ENCODE results near the gene PRKD1.
"Not testable (repeated sequence)": the region's sequence is repeated elsewhere in the genome, so short reads cannot be mapped to it uniquely, and the experiment has no call there.

Gene PRKD1

DNA sequence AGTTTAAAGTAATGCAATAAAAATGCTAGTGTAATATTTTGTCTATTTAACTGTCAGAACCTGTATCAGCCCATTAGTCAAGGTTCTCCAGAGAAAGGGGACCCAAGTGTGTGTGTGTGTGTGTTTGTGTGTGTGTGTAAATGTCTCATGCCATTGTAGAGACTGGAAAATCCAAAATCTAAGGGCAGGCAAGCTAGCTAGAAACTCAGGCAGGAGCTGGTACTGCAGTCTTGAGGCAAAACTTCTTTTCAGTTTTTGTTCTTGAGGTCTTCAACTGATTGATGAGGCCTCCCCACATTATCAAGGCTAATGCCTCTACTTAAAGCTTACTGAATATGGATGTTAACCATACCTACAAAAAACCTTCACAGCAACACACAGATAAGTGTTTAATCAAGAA is 126.7 kb downstream of the PRKD1 start:
- DNase-seq (ENCODE audit: low read depth in 1 of 2, low spot score in 1 of 2): no peak

DNA sequence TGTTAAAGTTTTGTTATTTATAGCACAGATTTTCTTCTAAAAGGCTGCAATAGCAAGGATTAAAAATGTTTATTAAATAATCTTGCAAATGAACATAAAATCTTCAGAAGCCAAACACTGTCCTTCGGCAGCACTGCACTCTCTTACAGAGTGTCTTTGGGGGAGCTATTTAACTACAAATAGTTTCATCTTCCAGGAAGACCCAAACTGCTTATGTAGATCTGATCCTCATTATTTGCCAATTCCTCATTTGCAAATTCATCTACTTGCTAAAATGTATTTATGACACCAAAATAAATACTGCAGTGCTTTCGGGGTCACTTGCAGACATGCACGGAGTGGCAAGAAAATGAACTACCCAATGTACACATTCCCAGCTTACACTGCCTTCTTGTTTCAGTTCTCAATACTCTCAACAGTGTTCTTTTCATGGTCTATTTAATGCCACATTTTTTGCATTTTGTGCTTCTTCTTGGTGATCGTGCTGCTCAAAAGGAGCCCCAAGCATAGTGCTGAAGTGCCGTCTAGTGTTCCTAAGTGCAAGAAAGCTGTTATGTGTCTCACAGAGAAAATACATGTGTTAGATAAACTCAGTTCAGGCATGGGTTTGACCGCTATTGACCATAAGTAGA is 128.1 kb downstream of the PRKD1 start:
- DNase-seq (ENCODE audit: low read depth in 1 of 2, low spot score in 1 of 2): no peak

DNA sequence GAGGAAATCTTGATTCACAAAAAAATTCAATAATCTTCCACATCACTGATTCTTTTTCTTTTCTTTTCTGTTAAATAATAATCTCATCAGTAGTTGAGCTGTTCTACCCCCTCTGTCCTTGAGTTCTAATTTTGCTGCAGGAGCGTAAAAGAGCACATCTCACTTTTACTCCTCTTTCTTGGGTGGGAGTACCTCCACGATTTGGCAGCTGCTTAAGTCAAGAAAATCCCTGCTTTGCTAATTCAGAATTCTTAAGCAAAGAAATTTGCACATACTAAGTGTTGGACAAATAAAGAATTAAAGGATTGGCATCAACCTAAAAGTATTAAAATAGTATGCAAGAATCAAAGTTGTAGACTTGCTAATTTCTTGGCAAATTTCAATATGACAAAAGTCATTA is 128.8 kb downstream of the PRKD1 start:
- DNase-seq (ENCODE audit: low read depth in 1 of 2, low spot score in 1 of 2): no peak

DNA sequence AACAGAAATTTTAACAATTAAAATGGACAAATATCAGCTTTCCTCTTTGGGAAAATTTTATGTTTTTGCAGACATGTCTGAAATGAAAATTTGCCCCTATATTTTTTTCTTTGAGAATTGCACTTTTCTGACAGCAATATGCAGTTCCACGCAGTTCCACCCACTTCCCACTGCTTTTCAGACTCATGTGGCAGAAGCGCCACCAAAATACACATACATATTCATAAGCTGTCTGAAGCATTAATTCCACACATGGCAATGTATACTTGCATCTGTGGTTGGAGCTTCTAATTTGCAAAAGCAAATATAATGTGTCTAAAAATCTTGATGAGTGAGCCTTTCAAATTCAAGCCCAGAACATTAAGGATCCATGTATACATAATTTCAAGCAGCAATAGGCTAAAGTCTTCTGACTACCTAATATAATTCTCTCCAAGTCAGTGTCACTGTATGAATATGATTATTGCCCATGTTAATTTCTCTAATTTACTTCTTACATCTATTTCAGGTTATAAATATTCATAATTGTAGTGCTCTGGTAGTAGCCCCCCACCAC is 129.5 kb downstream of the PRKD1 start:
- no peak for DNase-seq (ENCODE audit: low read depth in 1 of 2, low spot score in 1 of 2)

DNA sequence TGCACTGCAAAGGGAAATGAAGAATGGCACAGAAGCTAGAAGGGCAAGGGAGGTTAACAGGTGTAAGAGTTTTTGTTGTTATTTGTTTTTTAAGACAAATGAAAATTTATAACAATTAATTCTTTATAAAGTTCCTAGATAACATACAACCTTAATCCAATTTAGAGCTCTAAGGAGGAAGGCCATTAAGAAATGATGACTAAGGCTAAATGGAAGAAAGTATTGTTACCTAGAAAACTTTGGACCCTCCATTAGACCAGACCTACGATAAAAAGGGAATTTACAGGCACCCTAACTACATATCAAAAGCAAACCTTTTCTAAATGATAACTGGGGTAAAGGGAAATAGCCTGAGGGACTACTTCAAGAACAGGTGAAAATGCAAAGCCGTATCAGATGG is 130.8 kb downstream of the PRKD1 start:
- DNase-seq (ENCODE audit: low read depth in 1 of 2, low spot score in 1 of 2): no peak

DNA sequence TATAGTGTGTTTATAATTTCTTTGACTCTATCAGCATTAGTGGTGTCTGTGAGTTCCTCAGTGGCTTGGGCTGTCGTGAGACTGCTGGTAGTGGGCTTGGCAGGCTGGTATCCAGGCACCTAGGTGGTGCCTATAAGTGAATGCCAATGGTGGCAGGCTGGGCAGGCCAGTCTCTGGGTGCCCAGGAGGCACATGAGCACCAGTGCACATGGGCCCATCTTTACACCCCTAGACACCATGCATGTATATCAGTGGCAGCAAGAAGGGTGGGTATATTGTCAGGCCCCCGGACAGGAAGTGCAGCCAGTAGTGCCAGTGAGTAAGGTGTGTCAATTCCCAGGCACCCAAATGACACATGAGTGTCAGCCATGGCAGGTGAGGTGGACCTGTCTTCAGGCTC is 138.2 kb downstream of the PRKD1 start:
- no peak for DNase-seq (ENCODE audit: low read depth in 1 of 2, low spot score in 1 of 2)

DNA sequence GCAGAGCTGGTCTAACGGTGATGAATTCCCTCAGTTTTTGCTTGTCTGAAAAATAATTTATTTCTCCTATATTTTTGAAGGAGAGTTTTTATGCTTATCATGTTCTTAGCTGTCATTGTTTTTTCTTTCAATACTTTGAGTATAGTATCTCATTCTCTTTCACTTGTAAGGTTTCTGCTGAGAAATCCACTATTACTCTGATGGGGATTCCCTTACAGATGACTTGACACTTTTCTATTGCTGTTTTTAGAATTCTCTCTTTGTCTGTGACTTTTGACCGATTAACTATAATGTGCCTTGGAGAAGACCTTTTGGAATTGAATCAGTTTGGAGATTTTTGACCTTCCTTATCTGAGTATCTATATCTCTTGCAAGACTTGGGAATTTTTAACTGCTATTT is 139.6 kb downstream of the PRKD1 start:
- no peak for DNase-seq (ENCODE audit: low read depth in 1 of 2, low spot score in 1 of 2)

DNA sequence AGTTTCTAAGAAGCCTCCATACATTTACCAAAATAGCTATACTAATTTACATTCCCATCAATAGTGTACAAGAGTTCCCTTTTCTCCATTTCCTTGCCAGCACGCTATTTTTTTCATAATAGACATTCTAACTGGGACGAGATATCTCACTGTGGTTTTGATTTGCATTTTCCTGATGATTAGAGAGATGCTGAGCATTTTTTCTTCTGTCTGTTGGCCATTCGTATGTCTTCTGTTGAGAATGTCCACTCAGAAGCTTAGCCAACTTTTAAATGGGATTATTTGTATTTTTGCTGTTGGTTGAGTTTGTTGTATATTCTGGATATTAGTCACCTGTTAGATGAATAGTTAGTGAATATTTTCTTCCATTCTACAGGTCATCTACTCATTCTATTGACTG is 144.1 kb downstream of the PRKD1 start:
- no peak for DNase-seq (ENCODE audit: low read depth in 1 of 2, low spot score in 1 of 2)

DNA sequence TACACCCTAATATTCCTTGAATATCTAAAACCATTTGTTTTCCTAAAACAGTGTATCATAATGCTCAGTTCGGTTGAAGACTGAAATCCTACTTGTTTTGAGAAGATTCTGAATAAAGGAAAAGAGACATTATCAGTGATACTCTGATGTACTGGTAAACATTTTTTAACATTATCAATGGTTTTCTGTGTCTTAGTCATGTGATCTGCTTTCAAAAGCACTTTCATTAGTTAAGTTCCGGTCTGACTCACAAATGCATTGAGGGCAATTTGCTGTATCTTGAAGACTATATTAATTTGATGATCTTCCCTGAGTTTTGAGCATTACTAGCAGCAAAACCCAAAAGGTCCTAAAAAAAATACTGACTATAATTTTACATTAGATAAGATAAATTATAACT is 145.6 kb downstream of the PRKD1 start:
- no peak for DNase-seq (ENCODE audit: low read depth in 1 of 2, low spot score in 1 of 2)

DNA sequence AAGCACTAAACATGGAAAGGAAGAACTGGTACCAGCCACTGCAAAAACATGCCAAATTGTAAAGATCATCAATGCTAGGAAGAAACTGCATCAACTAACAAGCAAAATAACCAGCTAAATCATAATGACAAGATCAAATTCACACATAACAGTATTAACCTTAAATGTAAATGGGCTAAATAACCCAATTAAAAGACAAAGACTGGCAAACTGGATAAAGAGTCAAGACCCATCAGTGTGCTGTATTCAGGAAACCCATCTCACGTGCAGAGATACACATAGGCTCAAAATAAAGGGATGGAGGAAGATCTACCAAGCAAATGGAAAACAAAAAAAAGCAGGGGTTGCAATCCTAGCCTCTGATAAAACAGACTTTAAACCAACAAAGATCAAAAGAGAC is 150.5 kb downstream of the PRKD1 start:
- not testable (repeated sequence) for DNase-seq (ENCODE audit: low read depth in 1 of 2, low spot score in 1 of 2)

DNA sequence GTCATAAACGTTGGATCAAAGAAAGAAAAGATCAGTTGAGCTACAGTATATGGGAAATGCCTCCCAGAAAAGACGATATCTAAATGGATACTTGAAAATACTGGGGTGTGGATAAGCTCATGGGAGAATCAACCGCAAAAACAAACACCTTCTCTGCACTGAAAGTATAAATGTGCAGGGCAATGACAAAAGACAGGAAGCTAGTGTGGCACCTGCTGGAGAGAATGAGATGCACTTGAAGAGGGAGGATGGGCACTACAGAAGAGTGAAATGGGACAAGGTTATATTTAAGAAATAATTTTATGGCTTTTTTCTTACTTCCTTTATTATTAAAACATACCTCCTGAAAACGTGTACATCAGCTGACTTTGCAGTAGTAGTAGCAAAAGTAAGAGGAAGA is 153.7 kb downstream of the PRKD1 start:
- no peak for DNase-seq (ENCODE audit: low read depth in 1 of 2, low spot score in 1 of 2)

DNA sequence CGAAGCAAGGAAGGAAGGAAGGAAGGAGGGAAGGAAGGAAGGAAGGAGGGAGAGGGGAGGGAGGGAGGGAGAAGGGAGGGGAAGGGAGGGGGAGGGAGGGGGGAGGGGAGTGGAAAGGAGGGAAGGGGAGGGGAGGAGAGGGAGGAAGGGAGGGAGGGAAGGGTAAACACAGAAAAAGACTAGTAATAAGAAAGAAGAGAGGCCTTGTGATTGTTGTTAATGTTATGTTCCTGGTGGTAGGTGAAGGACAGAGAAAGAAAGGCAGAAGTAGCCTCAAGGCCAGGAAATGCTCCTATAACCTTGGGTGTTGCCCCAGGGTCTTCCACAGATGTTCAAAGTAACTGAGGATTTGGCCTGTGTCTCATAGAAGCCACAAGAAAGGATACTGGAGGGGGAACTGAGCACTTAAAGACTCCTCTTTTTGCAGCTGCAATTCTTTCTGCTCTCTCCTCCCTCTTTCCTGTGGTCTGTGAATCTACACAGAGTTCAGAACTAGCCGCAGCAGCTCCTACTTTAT is 164.2 kb downstream of the PRKD1 start:
- no peak for DNase-seq (ENCODE audit: low read depth in 1 of 2, low spot score in 1 of 2)

DNA sequence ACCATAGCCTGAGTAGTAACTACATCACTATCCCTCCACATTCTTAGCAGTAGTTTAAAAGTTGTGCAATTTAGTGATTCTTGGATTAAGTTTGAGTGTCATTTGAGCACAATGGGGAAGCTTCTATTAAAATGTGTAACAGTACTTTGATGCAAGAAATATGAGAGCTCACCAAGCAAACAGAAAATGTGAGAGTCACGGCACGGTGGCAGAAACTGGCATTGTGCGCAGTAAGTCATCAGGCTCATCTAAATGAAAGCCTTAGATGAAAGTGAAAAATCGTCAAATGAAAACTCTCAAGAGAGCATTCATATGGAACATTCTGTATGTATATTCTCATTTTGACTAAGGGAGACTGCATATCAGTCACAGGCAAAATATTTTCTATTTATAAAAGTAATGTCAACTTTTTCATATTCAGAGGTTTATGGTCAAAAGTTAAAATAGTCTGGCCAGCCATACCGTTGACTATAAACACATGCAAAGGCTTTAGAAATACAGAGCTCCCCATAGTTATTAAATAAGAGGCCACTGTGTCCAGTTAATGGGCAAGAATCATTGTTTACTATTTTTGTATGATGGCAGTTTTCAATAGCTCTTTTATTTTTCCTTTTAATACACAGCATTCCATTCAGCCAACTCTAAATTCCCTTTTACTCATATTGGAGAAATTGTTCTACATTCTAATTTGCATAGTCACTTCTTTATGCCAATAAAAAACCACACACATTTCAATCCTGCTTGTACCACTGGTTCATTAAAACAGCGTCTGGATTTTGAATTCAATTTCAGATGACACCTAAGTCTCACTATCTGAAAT is 167.9 kb downstream of the PRKD1 start:
- DNase-seq (ENCODE audit: low read depth in 1 of 2, low spot score in 1 of 2): no peak

DNA sequence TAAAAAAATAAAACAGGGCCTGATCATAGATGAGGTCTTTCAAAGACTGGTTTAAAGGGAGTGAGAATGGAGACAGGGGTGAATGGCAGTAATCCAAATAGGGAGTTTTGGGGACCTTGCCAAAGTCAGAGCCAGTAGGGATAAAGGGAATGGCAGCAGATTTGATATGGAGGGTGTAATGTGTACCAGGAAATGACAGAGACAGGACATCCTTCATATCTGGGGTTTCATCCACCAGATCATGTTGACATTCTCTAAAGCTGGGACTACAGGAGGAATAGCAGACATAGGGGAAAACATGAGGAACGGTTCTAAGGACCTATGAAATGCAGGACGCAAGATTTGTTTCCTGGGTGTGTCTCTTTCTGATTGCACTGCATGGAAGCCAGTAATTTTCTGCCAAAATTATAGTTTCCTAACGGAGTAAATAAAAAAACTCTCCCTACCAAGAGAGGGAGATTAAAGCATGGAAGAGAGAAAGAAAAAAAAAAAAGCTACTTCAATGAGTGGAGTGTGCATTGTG is 169.9 kb downstream of the PRKD1 start:
- DNase-seq (ENCODE audit: low read depth in 1 of 2, low spot score in 1 of 2): no peak

DNA sequence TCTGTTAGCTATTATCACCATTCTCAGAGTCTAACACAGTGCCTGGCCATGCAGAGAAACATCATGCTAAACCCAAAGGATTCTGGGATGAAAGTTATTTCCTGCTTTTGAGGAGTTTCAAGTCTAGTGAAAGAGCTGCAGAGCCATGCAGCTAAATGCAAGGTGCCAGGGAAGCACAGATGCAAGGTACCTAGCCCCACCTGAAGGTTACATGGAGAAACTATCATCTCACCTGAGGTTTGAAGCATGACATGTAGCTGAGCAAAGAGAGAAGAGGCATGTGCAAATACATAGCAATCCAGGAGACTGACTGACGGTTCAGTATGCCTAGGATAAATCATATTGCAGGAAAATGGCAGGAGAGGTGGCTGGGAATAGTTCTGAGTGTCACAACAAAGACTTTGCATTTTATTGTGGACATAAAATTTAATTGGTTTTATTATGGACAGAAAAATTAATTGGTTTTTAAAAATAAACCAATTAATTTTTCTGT is 170.4 kb downstream of the PRKD1 start:
- no peak for DNase-seq (ENCODE audit: low read depth in 1 of 2, low spot score in 1 of 2)

DNA sequence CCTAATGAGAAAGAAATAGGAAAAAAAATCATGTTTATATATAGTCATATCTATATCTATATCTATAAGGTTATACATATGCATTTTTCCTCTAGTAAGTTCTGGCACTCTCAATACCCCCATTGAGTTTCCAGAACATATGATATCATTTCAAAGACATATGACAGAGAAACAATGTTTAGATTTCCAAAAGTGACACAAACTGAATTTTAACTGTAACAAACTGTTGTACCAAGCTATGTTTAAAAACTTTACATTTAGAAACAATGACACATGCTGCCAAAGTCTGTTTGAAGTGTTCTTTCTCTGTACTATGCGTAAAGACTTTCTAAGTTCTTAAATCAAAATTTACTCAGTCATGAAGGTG is 171.6 kb downstream of the PRKD1 start:
- no peak for DNase-seq (ENCODE audit: low read depth in 1 of 2, low spot score in 1 of 2)

DNA sequence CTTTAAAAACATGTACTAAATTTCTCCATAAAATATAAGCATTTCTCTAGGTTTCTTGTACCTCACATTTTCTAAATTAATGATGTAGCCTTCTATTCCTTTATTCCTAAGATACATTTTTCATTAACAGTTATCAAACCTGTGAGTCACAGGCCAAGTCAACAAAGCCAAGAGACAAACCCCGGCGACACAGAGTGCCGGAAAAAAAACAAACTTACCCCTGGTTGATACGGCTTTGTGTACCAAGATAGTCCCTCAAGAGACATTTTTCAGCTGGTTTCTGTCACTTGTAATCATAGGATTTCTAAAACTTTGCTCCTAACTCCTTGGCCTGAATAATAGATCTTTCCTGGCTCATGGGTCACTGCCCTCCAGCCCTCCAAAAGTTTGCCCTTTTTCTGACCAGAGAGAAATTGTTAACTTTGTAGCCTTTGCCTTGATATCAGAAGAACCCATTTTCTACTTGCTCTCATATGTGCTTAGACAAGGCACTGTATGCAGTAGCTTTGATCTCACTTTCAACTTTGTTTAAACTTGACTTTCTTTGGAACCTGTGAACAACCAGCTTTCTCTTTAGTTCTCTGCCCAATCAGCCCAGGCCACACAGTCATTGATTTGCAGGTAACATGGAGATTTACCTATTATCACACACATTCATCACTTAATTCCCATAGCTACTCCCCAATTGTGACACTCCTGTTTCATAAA is 172.2 kb downstream of the PRKD1 start:
- no peak for DNase-seq (ENCODE audit: low read depth in 1 of 2, low spot score in 1 of 2)

DNA sequence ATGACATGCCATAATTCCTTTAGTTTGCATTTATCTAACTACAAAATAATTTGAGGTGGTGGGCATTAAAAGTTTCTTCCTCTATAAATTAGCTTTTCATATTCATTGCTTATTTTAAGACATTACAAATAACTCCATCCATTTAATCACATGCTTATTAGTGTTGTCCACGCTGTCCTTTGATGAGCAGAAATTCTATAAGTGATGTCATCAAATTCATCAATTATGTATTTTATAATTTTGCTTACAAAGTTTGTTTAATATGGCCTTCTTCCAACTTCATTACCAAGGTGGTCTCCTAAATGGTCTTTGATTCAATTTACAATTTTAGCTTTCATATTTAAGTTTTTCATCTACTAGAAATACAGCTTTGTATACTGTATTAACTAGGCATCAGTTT is 173.5 kb downstream of the PRKD1 start:
- DNase-seq (ENCODE audit: low read depth in 1 of 2, low spot score in 1 of 2): no peak

DNA sequence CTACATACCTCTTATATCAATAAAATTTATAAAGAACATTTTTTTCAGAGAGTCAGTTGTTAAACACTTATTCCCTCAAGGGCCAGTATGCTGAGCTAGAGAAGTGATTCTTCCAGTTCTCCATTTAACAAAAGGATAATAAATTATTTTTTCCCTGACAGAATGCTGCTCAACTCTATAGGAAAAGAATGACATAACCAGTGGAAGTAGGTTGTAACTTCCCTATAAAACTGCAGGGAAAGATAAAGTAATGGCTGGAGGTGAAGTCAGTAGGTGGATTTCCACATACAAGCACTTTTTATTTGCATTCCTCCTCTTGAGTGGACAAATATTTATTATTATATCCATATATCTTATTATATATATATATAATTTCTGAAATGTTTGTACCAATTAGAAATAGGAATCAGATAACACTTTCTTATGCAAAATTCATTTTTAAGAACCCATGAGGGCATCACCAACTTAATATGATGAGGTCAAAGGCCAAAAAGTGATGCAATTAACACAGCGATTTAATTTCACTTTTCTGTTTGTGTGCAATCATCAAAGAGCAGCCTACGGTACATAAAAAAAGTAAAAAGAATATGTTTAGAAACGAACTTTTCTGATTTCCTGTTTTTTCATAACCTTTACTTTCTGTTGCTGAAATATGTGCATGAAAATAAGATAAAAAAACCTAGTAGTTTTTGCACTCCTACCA is 175.3 kb downstream of the PRKD1 start:
- no peak for DNase-seq (ENCODE audit: low read depth in 1 of 2, low spot score in 1 of 2)

DNA sequence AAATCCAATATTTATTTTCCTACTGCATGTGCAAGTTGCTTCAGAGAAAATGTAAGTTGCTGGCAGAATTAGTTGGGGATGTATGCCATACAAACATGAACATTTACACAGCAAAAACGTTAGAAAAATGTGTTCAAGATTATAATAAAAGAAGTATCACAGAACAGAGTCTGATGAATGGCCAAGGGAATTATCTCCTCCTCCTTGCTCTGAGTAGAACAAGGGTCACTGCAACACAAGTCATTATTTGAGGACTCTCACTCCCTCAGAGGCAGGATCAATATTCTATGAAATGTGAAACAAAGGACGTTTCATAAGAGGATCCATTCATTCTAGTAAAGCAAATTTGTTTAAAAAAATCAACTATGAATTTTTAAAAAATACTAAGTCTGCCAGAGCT is 177.8 kb downstream of the PRKD1 start:
- DNase-seq (ENCODE audit: low read depth in 1 of 2, low spot score in 1 of 2): no peak

DNA sequence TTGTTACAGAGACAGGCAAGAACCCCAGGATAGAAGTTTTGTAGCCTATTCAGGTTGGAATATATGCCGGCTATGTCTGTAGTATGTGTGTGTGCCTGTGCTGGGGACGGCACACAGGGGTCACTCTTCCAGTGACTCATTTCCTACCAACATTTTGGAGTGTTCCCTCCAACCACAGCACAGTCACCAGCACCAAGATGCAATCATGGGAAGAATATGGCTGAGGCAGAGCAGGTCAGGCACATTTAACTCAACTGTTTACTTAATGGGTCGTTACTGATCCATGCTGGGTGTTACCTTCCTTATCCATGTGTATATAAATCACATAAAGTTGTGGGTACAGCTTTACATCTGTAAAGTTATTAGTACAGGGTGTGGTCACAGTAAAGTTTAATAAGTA is 178.3 kb downstream of the PRKD1 start:
- DNase-seq (ENCODE audit: low read depth in 1 of 2, low spot score in 1 of 2): no peak

All from activated T-helper 1 cell treated with anti-CD3 and anti-CD28 coated beads, Interleukin-2, amount 50 U/mL, for 16 hours (primary cell).